Tibial nerve (tissue), 3 donors: Measurements from ENCODE around the gene PHLPP1.

Experiments
- CTCF ChIP-seq, 5 experiments: fragments of 200-600 bp in 3 of 5; fragments of 450-650 bp in 2 of 5; sonication (generic) in 3 of 5; IDR thresholded peaks; one replicate each; pipeline ENCODE4 v1.5.1; 2016 to 2019; ENCODE audit warnings: antibody characterized with exemption in 5 of 5, mild to moderate bottlenecking in 3 of 5, moderate library complexity in 2 of 5
- POLR2A ChIP-seq, 2 donors: fragments of 450-650 bp; IDR thresholded peaks; one replicate each; pipeline ENCODE4 v1.6.1; 2017; ENCODE audit warnings: antibody characterized with exemption in 2 of 2, mild to moderate bottlenecking in 2 of 2, moderate library complexity in 2 of 2

- no peak for TF ChIP-seq CTCF (IDR thresholded peaks at IDR 0.05)
- no peak for TF ChIP-seq POLR2A (IDR thresholded peaks at IDR 0.05)
These were observed 29.0 kb downstream of the PHLPP1 start for GRCh38 chr18:62744076-62744968.
